NT2/D1 (cell line): ENCODE results near the gene TPCN1.

ENCODE experiments used
- SUZ12 ChIP-seq: IDR thresholded peaks from 2 replicates; pipeline ENCODE4 v1.6.1; 2011; ENCODE audit not compliant: insufficient read length, insufficient read depth; ENCODE audit errors: extremely low read depth
- YY1 ChIP-seq: IDR thresholded peaks from 2 replicates; pipeline ENCODE4 v1.6.1; 2011; ENCODE audit not compliant: insufficient read length, insufficient read depth
- ZNF274 ChIP-seq: IDR thresholded peaks from 2 replicates; pipeline ENCODE4 v1.6.1; 2011; ENCODE audit warnings: mild to moderate bottlenecking, low read depth, low read length

DNA sequence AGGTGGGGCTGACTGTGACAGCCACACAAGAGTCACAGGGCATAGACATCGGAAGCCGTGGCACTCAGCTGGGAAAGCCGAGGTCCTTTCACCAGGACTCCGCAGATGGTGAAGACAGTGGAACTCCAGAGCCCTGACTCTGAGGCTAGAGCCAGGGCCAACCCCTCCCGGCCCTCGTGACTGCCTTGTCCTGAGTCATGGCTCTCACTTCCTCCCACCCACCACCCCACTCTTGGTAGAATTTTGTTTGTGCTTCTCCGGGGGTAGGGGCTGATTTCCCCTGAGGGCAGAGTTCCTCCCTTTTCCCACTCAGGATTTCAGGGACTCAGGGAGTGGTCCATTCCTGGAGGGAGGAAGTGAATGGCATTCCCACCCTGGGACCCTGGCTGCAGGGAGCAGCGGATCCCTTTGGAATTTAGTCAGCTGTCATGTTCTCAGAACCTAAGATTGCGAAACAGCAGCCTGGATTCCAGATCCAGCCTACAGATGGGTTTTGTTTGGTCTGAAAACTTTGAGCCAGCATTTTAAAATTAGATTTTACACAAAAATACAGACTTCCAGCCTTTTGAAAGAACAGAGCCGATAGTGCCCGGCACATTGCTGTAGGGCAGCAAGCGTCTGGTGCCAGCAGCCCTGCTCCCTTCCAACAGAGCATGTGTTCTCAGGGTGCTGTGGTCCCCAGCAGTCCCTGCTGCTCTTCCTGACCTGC, 50.7 kb downstream of the TPCN1 start:
- TF ChIP-seq YY1 (no peak), ZNF274 (no peak), SUZ12 (no peak)
